B cell (primary cell): ENCODE results near the gene MAPRE2. TPM values are rescaled to one million over a fixed set of nuclear protein-coding genes. Genes with fewer than 3 reads are reported as not detected.
"Not testable (repeated sequence)": the region's sequence is repeated elsewhere in the genome, so short reads cannot be mapped to it uniquely, and the experiment has no call there.

Experiments
- ATAC-seq: fragments of 200-7000 bp; cut with Tn5 transposase; one replicate; pipeline ENCODE4 v1.10.0; 2021; ENCODE audit warnings: low read depth, mild to moderate bottlenecking, moderate number of reproducible peaks, moderate library complexity
- CTCF ChIA-PET: fragments of 350-600 bp; sonication (Branson Sonifier 250); formaldehyde crosslinking; loops from one replicate; lab custom pipeline; 2021; ENCODE audit warnings: antibody characterized with exemption, inconsistent platforms; lab: Charles Lee
- POLR2A ChIA-PET: fragments of 350-600 bp; sonication (Branson Sonifier 250); formaldehyde crosslinking; loops from one replicate; lab custom pipeline; 2021; ENCODE audit warnings: antibody characterized with exemption; lab: Charles Lee
- DNase-seq: peaks from one replicate; pipeline ENCODE4 v3.0.0; 2013
- H2AFZ ChIP-seq: 2 replicates; pipeline ENCODE4 v1.6.1; 2012; ENCODE audit warnings: mild to moderate bottlenecking, low read depth, low read length; ENCODE audit not compliant: insufficient read depth, poor library complexity, severe bottlenecking
- H3K27ac ChIP-seq, 2 donors: 1 replicate in 1 of 2; 2 replicates in 1 of 2; pipeline ENCODE4 v1.5.1; 2012 to 2013; ENCODE audit warnings: low read length in 2 of 2, mild to moderate bottlenecking in 2 of 2, moderate library complexity in 1 of 2
- H3K27me3 ChIP-seq, 4 experiments: fragments of 200-600 bp in 1 of 4; sonication (generic) in 1 of 4; replicated peaks in 1 of 4; 1 replicate in 2 of 4; 2 replicates in 2 of 4; pipeline versions ENCODE4 v1.6.1 to v1.7.0; 2013 to 2016; ENCODE audit warnings: low read length in 3 of 4, mild to moderate bottlenecking in 2 of 4, mixed read lengths in 1 of 4, moderate library complexity in 1 of 4; ENCODE audit not compliant: insufficient read depth in 4 of 4, control insufficient read depth in 3 of 4; ENCODE audit errors: control extremely low read depth in 1 of 4
- H3K36me3 ChIP-seq, 2 experiments: replicated peaks in 1 of 2; 1 replicate in 1 of 2; 2 replicates in 1 of 2; pipeline versions ENCODE4 v1.6.1 to v1.7.1; 2013; ENCODE audit warnings: low read length in 1 of 2; ENCODE audit not compliant: insufficient read depth in 2 of 2, control insufficient read depth in 1 of 2; ENCODE audit errors: control extremely low read depth in 1 of 2, extremely low read depth in 1 of 2
- H3K4me1 ChIP-seq, 2 donors: fragments of 200-600 bp in 1 of 2; sonication (generic) in 1 of 2; 1 replicate in 1 of 2; 2 replicates in 1 of 2; pipeline versions ENCODE4 v1.5.1 to v1.6.1; 2013 to 2017; ENCODE audit warnings: low read length in 2 of 2; ENCODE audit not compliant: control insufficient read depth in 2 of 2, insufficient read depth in 2 of 2
- H3K4me2 ChIP-seq: replicated peaks from 2 replicates; pipeline ENCODE3; 2012; ENCODE audit warnings: mild to moderate bottlenecking, low read depth, low read length; ENCODE audit not compliant: poor library complexity, severe bottlenecking
- H3K4me3 ChIP-seq, 5 experiments: fragments of 200-600 bp in 1 of 5; sonication (generic) in 1 of 5; 1 replicate in 3 of 5; 2 replicates in 2 of 5; pipeline versions ENCODE4 v1.5.1 to v1.7.0; 2011 to 2016; ENCODE audit warnings: low read length in 4 of 5, mild to moderate bottlenecking in 4 of 5, low read depth in 2 of 5, control low read depth in 1 of 5, moderate library complexity in 1 of 5; ENCODE audit not compliant: insufficient read depth in 1 of 5; ENCODE audit errors: control extremely low read depth in 1 of 5, extremely low read depth in 1 of 5
- H3K79me2 ChIP-seq: fragments of 200-600 bp; sonication (generic); one replicate; pipeline ENCODE4 v1.6.0; 2016; ENCODE audit warnings: low read length; ENCODE audit not compliant: control insufficient read depth, insufficient read depth
- H3K9ac ChIP-seq: fragments of 200-600 bp; sonication (generic); 2 replicates; pipeline ENCODE4 v1.6.1; 2017; ENCODE audit warnings: mild to moderate bottlenecking, low read length, moderate library complexity
- H3K9me3 ChIP-seq, 3 donors: one replicate each; pipeline versions ENCODE4 v1.6.1 to v1.7.1; 2013; ENCODE audit warnings: low read length in 2 of 3; ENCODE audit not compliant: control insufficient read depth in 2 of 3, insufficient read depth in 1 of 3; ENCODE audit errors: control extremely low read depth in 1 of 3
- H4K20me1 ChIP-seq: 2 replicates; pipeline ENCODE4 v1.6.0; 2012; ENCODE audit warnings: mild to moderate bottlenecking, low read length; ENCODE audit not compliant: insufficient read depth, control insufficient read depth, poor library complexity, severe bottlenecking
- H3K27ac Mint-ChIP-seq: one replicate; pipeline ENCODE4 v1.8.0; 2021; ENCODE audit warnings: mixed read lengths
- H3K27me3 Mint-ChIP-seq: one replicate; pipeline ENCODE4 v1.8.0; 2021; ENCODE audit warnings: mixed read lengths
- H3K4me1 Mint-ChIP-seq: one replicate; pipeline ENCODE4 v1.8.0; 2021; ENCODE audit warnings: mixed read lengths
- H3K4me3 Mint-ChIP-seq: one replicate; pipeline ENCODE4 v1.8.0; 2021; ENCODE audit warnings: mixed read lengths
- H3K9me3 Mint-ChIP-seq: one replicate; pipeline ENCODE4 v1.8.0; 2022; ENCODE audit warnings: mixed read lengths; ENCODE audit not compliant: insufficient read depth
- CTCF ChIP-seq: fragments of 200-600 bp; IDR thresholded peaks from one replicate; pipeline ENCODE4 v1.8.0; 2022; ENCODE audit warnings: antibody characterized with exemption, mild to moderate bottlenecking
- EZH2 ChIP-seq: IDR thresholded peaks from 2 replicates; pipeline ENCODE4 v1.6.1; 2012; ENCODE audit warnings: borderline replicate concordance, low read depth, mild to moderate bottlenecking, moderate library complexity, low read length; ENCODE audit not compliant: insufficient read depth, poor library complexity, severe bottlenecking
- WGBS: methylation state at CpG from one replicate; pipeline ENCODE4 v1.1.5; 2013; ENCODE audit warnings: missing lambda C conversion rate; ENCODE audit not compliant: insufficient coverage; 5-methylcytosine and 5-hydroxymethylcytosine counted together
- intact Hi-C: fragments of 100-400 bp; cut with micrococcal nuclease; formaldehyde crosslinking; loops from one replicate; pipeline ENCODE4 v1.10.0; 2022
- polyA plus RNA-seq: library from polyadenylated mRNA; depleted of rRNA; stranded (reverse); fragments of >200 nt; gene quantifications from 2 replicates; pipeline ENCODE4 v1.2.3, GENCODE V29; 2012
- total RNA-seq, 2 donors: library from RNA; stranded (reverse); fragments of 120-200 nt in 1 of 2; gene quantifications; 1 replicate in 1 of 2; 2 replicates in 1 of 2; pipeline versions ENCODE4 v1.2.3 to v1.2.4, GENCODE V29; 2013 to 2022

Gene MAPRE2
- total and polyA plus RNA-seq, 2 donors (not counting 1 experiment from before 2014, with no cell fraction given) = 36.7 to 63.3 TPM

DNA sequence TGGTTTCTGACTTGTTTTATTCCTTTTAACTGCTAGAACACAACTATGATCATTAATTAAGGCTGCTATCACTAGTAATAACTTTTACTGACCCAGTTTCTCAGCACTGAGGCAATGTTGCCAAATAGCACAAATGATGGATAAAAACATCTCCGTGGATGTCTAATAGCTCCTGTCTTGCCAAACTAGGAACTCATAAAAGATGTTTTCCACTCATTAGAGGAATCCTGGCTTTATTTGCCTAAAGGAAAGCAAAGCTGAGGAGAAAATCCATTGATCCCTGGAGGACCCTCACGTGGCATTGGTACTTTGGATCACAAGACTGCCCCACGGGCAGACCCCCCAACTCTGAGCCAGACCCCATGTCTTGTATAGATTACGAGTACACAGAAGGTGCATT lies 103.5 kb downstream of the MAPRE2 start:
- ChIA-PET CTCF (interaction anchor here (0.9 to 7.3 kb wide), 9 partner anchors 56 to 141 kb away, joined by 3 to 141 read pairs (median 6); partner anchors contain the start of gene MAPRE2), POLR2A (no interaction called here)
- ATAC-seq (no peak), DNase-seq (no peak)
- Mint-ChIP-seq H3K9me3 (no peaks in the 10 kb centered on the region), H3K27ac (no peak overlapping the region), H3K4me3 (no peak overlapping the region), H3K4me1 (peaks cover 41% of the 10 kb centered on the region), H3K27me3 (no peaks in the 10 kb centered on the region)
- H3K27ac ChIP-seq = peak overlapping the region in 1 of 2 donors; percentile 31
- H3K79me2 ChIP-seq = no peaks in the 10 kb centered on the region
- H2AFZ ChIP-seq = no peak overlapping the region
- H3K4me2 ChIP-seq = no peak overlapping the region
- 94% methylated on average over 3 of the region's 4 CpGs for WGBS
- H3K9me3 ChIP-seq = no peaks in the 10 kb centered on the region
- peaks cover 24 to 28% of the 10 kb centered on the region in 2 donors for H3K4me1 ChIP-seq
- H3K27me3 ChIP-seq = no peaks in the 10 kb centered on the region
- H4K20me1 ChIP-seq = no peaks in the 10 kb centered on the region
- no peak overlapping the region for H3K4me3 ChIP-seq
- H3K36me3 ChIP-seq = peaks cover 3 to 14% of the 10 kb centered on the region in 2 experiments
- no peak for TF ChIP-seq CTCF
- no peak for TF ChIP-seq EZH2
- intact Hi-C loops = loop anchor here (1.0 to 5.0 kb wide), 3 partner anchors 118 to 277 kb away; no protein-coding TSS in a partner anchor
- no peak overlapping the region for H3K9ac ChIP-seq

GRCh38 chr18:35150195-35150594 lies 109.0 kb downstream of the MAPRE2 start:
- H3K4me3 ChIP-seq, H3K4me2 ChIP-seq, ATAC-seq, H3K9me3 ChIP-seq, H3K79me2 ChIP-seq, POLR2A ChIA-PET, H3K27me3 ChIP-seq, H3K4me3 Mint-ChIP-seq, H3K27ac ChIP-seq, H3K27me3 Mint-ChIP-seq, H3K9me3 Mint-ChIP-seq, H4K20me1 ChIP-seq, H2AFZ ChIP-seq, H3K27ac Mint-ChIP-seq, H3K36me3 ChIP-seq, DNase-seq, H3K9ac ChIP-seq: not testable (repeated sequence)
- H3K4me1 ChIP-seq = peaks cover 13 to 16% of the 10 kb centered on the region in 2 donors
- H3K4me1 Mint-ChIP-seq = peaks cover 24% of the 10 kb centered on the region
- intact Hi-C loops = loop anchor here (5.0 kb wide), 1 partner anchor 33 kb away; no protein-coding TSS in a partner anchor
- CTCF ChIA-PET = interaction anchor here (1.4 kb wide), 1 partner anchor 125 kb away, joined by 4 read pairs; no protein-coding TSS in a partner anchor
- WGBS = no CpG with 5 or more reads among the region's 3 CpGs
